Measurements from ENCODE around the gene AHRR. TPM values are rescaled to one million over a fixed set of nuclear protein-coding genes. Genes with fewer than 3 reads are reported as not detected.

Gene AHRR
- total RNA-seq, 2 donors from 2014 or later, result 0.26 to 0.33 TPM

GRCh38 chr5:475704-476101, 154.2 kb downstream of the AHRR start:
- TF ChIP-seq CTCF (IDR thresholded peaks at IDR 0.05) (no peak), POLR2A (IDR thresholded peaks at IDR 0.05) (no peak)
- Histone ChIP-seq H3K27me3 (peaks cover 0 to 35% of the 10 kb centered on the region in 2 donors), H3K27ac (no peak overlapping the region), H3K36me3 (replicated peaks in 1 of 2; ENCODE audit: insufficient read depth in 1 of 2, low read depth in 2 of 2) (no peaks in the 10 kb centered on the region), H3K4me1 (peaks cover 38% of the 10 kb centered on the region), H3K4me3 (no peak overlapping the region), H3K9me3 (no peaks in the 10 kb centered on the region)
- no peak for ATAC-seq
- DNase-seq, result no peak
- WGBS, 2 donors, result 60 to 75% methylated on average over 2 to 8 of the region's 8 CpGs
- intact Hi-C loops (cut with DNase I), result loop anchor here (10.0 kb wide), 1 partner anchor 129 kb away; no protein-coding TSS in a partner anchor

GRCh38 chr5:476102-476813, 154.7 kb downstream of the AHRR start:
- H3K36me3 ChIP-seq (replicated peaks in 1 of 2; ENCODE audit: insufficient read depth in 1 of 2, low read depth in 2 of 2), result no peaks in the 10 kb centered on the region
- H3K4me1 ChIP-seq, result peaks cover 32% of the 10 kb centered on the region
- TF ChIP-seq POLR2A (IDR thresholded peaks at IDR 0.05) (no peak), CTCF (IDR thresholded peaks at IDR 0.05) (no peak)
- ATAC-seq (no peak), DNase-seq (no peak)
- H3K4me3 ChIP-seq, result no peak overlapping the region
- 41 to 68% methylated on average over 12 to 46 of the region's 51 CpGs for WGBS, 2 donors
- no peaks in the 10 kb centered on the region for H3K9me3 ChIP-seq
- no peak overlapping the region for H3K27ac ChIP-seq
- intact Hi-C loops (cut with DNase I), result loop anchor here (10.0 kb wide), 1 partner anchor 129 kb away; no protein-coding TSS in a partner anchor
- H3K27me3 ChIP-seq, result peaks cover 0 to 35% of the 10 kb centered on the region in 2 donors

GRCh38 chr5:476814-477175, 155.3 kb downstream of the AHRR start:
- no peak for ATAC-seq
- H3K4me3 ChIP-seq, result no peak overlapping the region
- H3K4me1 ChIP-seq, result peaks cover 27% of the 10 kb centered on the region
- WGBS, 2 donors, result 61 to 74% methylated on average over 2 to 9 of the region's 9 CpGs
- H3K27me3 ChIP-seq, result peaks cover 0 to 35% of the 10 kb centered on the region in 2 donors
- H3K27ac ChIP-seq, result no peak overlapping the region
- TF ChIP-seq CTCF (IDR thresholded peaks at IDR 0.05), result no peak
- no peak for TF ChIP-seq POLR2A (IDR thresholded peaks at IDR 0.05)
- no peak for DNase-seq
- H3K9me3 ChIP-seq, result no peaks in the 10 kb centered on the region
- intact Hi-C loops (cut with DNase I), result loop anchor here (10.0 kb wide), 1 partner anchor 128 kb away; no protein-coding TSS in a partner anchor
- H3K36me3 ChIP-seq (replicated peaks in 1 of 2; ENCODE audit: insufficient read depth in 1 of 2, low read depth in 2 of 2), result no peaks in the 10 kb centered on the region

GRCh38 chr5:477247-477646, 155.7 kb downstream of the AHRR start:
- ATAC-seq, result no peak

More at GRCh38 chr5:477247-477646, 155.7 kb downstream of the AHRR start:
- no peak for DNase-seq
- 58% methylated on average over 19 of the region's 19 CpGs; no CpG with 5 or more reads in 1 of the 2 donors for WGBS, 2 donors
- H3K36me3 ChIP-seq (replicated peaks in 1 of 2; ENCODE audit: insufficient read depth in 1 of 2, low read depth in 2 of 2), result no peaks in the 10 kb centered on the region
- TF ChIP-seq POLR2A (IDR thresholded peaks at IDR 0.05) (no peak), CTCF (IDR thresholded peaks at IDR 0.05) (no peak)
- H3K27me3 ChIP-seq, result peaks cover 0 to 38% of the 10 kb centered on the region in 2 donors
- no peaks in the 10 kb centered on the region for H3K9me3 ChIP-seq
- H3K4me3 ChIP-seq, result no peak overlapping the region
- intact Hi-C loops (cut with DNase I), result loop anchor here (10.0 kb wide), 1 partner anchor 128 kb away; no protein-coding TSS in a partner anchor
- H3K4me1 ChIP-seq, result peaks cover 23% of the 10 kb centered on the region
- no peak overlapping the region for H3K27ac ChIP-seq
